ENCODE measurements around the gene NKTR.

- TF ChIP-seq CTCF (IDR thresholded peaks at IDR 0.05) = no peak
- TF ChIP-seq POLR2A (IDR thresholded peaks at IDR 0.05) = no peak
Observed at GRCh38 chr3:42685363-42685881, 84.9 kb downstream of the NKTR start, which contains the start of gene KLHL40.

Data from right lobe of liver (tissue), 4 donors.